Immature natural killer cell (primary cell): ENCODE data around the gene SLC6A7. TPM values are rescaled to one million over a fixed set of nuclear protein-coding genes. Genes with fewer than 3 reads are reported as not detected.

Experiments used
- DNase-seq, 3 donors: peaks; one replicate each; pipeline ENCODE4 v3.0.0; 2022; ENCODE audit warnings: mixed read lengths in 1 of 3
- H3K27ac Mint-ChIP-seq, 6 donors: one replicate each; pipeline ENCODE4 v1.8.0; 2020; ENCODE audit warnings: mixed read lengths in 6 of 6, mild to moderate bottlenecking in 5 of 6, inconsistent platforms in 4 of 6, moderate library complexity in 3 of 6
- H3K27me3 Mint-ChIP-seq, 3 donors: one replicate each; pipeline ENCODE4 v1.8.0; 2020 to 2021; ENCODE audit warnings: low read depth in 3 of 3, mild to moderate bottlenecking in 3 of 3, mixed read lengths in 3 of 3, moderate library complexity in 3 of 3, inconsistent platforms in 1 of 3
- H3K36me3 Mint-ChIP-seq, 3 donors: one replicate each; pipeline ENCODE4 v1.8.0; 2020; ENCODE audit warnings: mixed read lengths in 3 of 3, inconsistent platforms in 2 of 3, mild to moderate bottlenecking in 2 of 3
- H3K4me1 Mint-ChIP-seq, 2 donors: one replicate each; pipeline ENCODE4 v1.8.0; 2020; ENCODE audit warnings: inconsistent platforms in 2 of 2, mild to moderate bottlenecking in 2 of 2, mixed read lengths in 2 of 2, moderate library complexity in 1 of 2
- H3K4me3 Mint-ChIP-seq, 5 donors: one replicate each; pipeline ENCODE4 v1.8.0; 2020; ENCODE audit warnings: mild to moderate bottlenecking in 5 of 5, mixed read lengths in 5 of 5, inconsistent platforms in 3 of 5, moderate library complexity in 3 of 5
- H3K9me3 Mint-ChIP-seq, 6 donors: one replicate each; pipeline ENCODE4 v1.8.0; 2020; ENCODE audit warnings: mild to moderate bottlenecking in 6 of 6, mixed read lengths in 6 of 6, inconsistent platforms in 4 of 6, moderate library complexity in 3 of 6
- polyA plus RNA-seq, 3 donors: library from polyadenylated mRNA; unstranded; fragments of 300-500 nt; fragmentation: Illumina TruSeq; gene quantifications; one replicate each; pipeline ENCODE4 v1.2.3, GENCODE V29; 2021

The SLC6A7 gene
- polyA plus RNA-seq, 3 donors from 2014 or later = not detected

DNA sequence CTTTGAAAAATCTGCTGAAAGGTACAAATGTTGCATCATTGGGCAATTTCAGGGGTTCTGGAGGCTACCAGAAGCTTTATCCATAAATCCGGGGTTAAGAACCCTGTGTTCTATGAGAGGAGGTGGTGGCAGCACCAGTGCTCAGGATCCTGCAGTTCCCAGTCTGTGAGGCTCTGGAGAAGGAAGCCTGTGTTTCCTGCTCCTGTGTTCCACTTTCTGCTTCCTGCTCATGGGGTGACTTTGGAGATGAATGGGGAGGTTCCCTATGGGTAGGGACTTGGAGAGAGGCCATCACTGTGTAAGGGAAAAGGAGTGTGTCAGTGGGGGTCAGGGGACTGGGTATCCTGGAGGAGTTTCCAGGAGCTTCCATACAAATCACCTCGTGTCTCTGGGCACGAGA is 21.0 kb upstream of the SLC6A7 start:
- H3K9me3 Mint-ChIP-seq = no peaks in the 10 kb centered on the region
- H3K27me3 Mint-ChIP-seq = peaks cover 14 to 23% (median 18%) of the 10 kb centered on the region in 3 donors
- DNase-seq = no peak
- no peak overlapping the region for H3K27ac Mint-ChIP-seq
- no peak overlapping the region for H3K4me3 Mint-ChIP-seq
- peaks cover 0 to 6% (median 0%) of the 10 kb centered on the region in 3 donors for H3K36me3 Mint-ChIP-seq
- H3K4me1 Mint-ChIP-seq = no peaks in the 10 kb centered on the region

DNA sequence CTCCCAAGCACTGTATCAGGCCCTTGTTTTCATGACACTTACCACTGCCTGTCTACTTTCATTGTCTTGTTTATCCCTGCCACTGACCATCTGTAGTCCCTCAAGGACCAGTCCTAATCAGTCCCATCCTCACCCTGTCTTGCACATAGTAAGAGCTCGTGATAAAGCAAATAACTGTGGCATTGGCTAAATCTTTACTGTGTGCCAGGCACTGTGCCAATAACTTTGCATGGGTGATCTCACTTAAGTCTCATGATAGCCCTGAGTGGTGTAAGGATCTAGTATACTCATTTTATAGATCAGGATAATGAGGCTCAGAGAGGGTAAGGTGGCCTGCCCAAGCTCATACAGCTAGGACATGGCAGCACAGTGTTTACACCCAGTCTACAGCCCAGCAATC is 17.7 kb upstream of the SLC6A7 start:
- Mint-ChIP-seq H3K9me3 (no peaks in the 10 kb centered on the region), H3K27me3 (peaks cover 11 to 15% (median 12%) of the 10 kb centered on the region in 3 donors), H3K4me1 (no peaks in the 10 kb centered on the region), H3K27ac (no peak overlapping the region), H3K36me3 (no peaks in the 10 kb centered on the region), H3K4me3 (no peak overlapping the region)
- DNase-seq = no peak

DNA sequence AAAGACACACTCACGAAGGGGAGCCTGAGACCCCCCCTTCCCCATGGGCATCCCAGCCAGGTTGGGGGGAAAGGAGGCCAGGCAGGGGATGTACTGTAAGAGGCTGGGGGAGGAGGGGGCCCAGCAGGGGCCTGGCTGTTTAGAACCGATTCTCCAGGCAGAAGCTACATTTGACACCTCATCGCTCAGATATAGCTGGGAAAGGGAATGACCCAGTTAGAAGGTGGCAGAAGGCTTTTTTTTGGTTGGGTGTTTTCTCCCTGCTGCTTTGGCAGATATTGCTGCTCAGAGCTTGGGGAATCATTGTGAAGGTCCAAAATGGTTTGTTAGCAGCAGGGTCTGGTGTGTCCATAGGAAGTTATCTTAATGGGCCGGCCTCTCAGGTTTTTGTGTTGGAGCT is 17.3 kb upstream of the SLC6A7 start:
- Mint-ChIP-seq H3K27me3 (peaks cover 8 to 13% (median 12%) of the 10 kb centered on the region in 3 donors), H3K36me3 (no peaks in the 10 kb centered on the region), H3K4me1 (no peaks in the 10 kb centered on the region), H3K27ac (no peak overlapping the region), H3K4me3 (no peak overlapping the region), H3K9me3 (no peaks in the 10 kb centered on the region)
- no peak for DNase-seq

DNA sequence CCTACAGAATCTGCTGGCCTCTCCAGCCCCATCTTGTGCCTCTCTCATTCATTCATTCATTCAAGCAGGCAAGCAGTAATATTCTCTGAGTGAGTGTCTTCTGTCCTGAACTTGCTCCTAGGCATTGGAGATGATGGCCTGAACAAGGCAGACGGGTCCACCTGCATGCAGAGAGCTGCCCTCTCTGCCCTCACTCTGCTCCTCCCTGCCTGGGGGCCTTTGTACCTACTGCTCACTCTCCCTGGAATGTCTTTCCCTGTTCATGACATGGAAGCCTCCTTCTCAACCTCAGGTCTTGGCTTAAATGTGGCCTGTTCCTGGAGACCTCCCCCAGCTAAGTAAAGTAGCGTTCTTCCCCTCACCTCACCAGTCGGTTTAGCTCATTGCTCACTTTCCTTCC is 16.7 kb upstream of the SLC6A7 start:
- Mint-ChIP-seq H3K36me3 (no peaks in the 10 kb centered on the region), H3K4me1 (no peaks in the 10 kb centered on the region), H3K27me3 (peaks cover 8 to 12% (median 11%) of the 10 kb centered on the region in 3 donors), H3K4me3 (no peak overlapping the region), H3K27ac (no peak overlapping the region), H3K9me3 (no peaks in the 10 kb centered on the region)
- no peak for DNase-seq

DNA sequence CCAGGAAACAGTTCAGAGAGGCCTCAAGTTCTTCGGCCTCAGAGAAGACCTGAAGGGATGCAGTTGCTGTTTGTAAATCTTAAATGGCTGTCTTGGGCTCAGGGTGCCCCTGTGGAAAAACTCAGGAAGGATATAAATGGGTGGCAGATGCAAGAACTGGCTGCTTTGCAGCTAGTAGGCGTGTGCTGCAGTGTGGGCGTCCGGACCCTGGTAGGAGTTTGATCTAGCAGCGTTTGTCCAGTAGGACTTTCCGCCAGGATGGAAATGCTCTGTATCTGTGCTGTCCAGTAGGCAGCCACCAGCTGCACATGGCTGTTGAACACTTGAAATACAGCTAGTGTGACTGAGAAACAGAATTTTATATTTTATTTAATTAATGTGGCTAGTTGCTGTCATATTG is 15.6 kb upstream of the SLC6A7 start:
- DNase-seq = no peak
- H3K27me3 Mint-ChIP-seq = peaks cover 4 to 11% (median 9%) of the 10 kb centered on the region in 3 donors
- no peaks in the 10 kb centered on the region for H3K4me1 Mint-ChIP-seq
- H3K27ac Mint-ChIP-seq = no peak overlapping the region
- no peaks in the 10 kb centered on the region for H3K9me3 Mint-ChIP-seq
- H3K4me3 Mint-ChIP-seq = no peak overlapping the region
- no peaks in the 10 kb centered on the region for H3K36me3 Mint-ChIP-seq

DNA sequence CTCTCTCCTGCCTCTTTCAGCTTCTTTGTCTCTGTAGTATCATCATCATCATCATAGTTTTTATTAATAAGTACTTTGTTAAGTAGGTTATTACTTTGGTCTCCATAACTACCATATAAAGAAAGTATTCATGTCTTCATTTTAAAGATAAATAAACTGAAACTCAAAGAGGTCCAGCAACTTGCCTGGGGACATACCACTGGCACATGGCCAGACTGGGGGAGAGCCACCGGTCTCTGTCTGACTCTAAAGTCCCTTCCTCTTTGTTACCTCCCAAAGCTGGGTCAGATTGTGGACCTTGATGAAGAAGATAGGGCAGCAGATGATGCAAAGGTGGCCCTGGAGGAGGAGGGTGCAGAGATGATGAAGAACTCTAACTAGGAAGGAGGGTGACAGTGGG is 14.8 kb upstream of the SLC6A7 start:
- Mint-ChIP-seq H3K4me1 (no peaks in the 10 kb centered on the region), H3K4me3 (no peak overlapping the region), H3K27ac (no peak overlapping the region), H3K36me3 (no peaks in the 10 kb centered on the region), H3K9me3 (no peaks in the 10 kb centered on the region), H3K27me3 (peaks cover 2 to 9% (median 9%) of the 10 kb centered on the region in 3 donors)
- no peak for DNase-seq

DNA sequence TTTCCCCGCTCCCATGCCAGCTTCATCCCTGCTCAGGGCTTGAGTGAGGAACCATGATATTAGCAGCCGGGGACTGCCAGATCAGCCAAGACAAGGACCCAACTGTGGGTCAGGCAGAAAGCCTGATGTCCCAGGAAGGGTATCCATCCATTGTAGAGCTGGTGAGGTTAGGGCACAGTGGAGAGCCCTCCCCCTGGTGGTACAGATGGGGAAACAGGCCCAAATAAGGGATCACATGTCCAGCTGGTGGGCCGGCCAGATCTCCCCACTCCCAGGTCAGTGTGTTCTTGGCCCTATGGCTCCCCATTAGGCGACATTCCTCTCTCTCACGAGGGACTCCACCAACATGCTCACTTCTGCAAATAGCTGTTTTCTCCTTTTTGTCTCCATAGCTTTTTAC is 14.3 kb upstream of the SLC6A7 start:
- no peaks in the 10 kb centered on the region for H3K36me3 Mint-ChIP-seq

DNA sequence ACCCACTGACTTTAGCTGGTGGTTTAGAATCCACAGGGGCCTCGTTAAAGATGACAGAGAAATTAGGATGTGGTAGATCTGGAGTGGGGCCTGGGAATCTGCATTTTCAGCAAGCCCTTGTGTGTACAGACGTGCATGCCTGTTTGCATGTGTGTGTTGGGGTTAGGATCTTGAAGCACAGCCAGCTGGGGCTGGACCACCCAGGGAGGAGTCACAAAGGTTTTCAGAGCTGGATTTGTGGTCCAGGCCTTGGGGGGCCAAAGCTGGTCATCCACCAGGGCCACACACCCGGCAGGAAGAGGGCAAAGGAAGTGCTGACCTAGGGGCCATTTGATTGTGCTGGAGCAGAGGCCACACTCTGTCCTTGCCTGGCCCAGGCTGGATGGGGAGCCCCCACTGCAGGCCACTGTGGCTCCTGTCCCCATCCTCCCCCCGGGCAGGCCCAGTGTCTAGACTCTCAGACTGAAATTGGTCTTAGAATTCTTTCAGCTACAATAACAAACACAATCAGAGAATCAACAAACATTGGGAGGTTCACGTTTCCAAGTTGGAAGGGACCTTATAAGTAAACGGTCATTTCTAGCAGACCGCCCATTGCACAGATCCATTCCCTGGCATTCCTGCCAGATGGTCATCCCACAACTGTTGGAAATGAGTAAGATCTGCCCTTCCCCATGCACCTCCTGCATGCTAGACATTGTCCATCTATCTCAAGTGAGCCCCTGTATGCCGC is 13.0 kb upstream of the SLC6A7 start:
- no peak overlapping the region for H3K27ac Mint-ChIP-seq
- H3K9me3 Mint-ChIP-seq = no peaks in the 10 kb centered on the region
- H3K4me3 Mint-ChIP-seq = no peak overlapping the region
- H3K36me3 Mint-ChIP-seq = no peaks in the 10 kb centered on the region
- peaks cover 2 to 9% (median 6%) of the 10 kb centered on the region in 3 donors for H3K27me3 Mint-ChIP-seq
- no peaks in the 10 kb centered on the region for H3K4me1 Mint-ChIP-seq
- no peak for DNase-seq

More for the DNA sequence above, 14.3 kb upstream of the SLC6A7 start:
- DNase-seq = no peak
- no peak overlapping the region for H3K4me3 Mint-ChIP-seq
- no peaks in the 10 kb centered on the region for H3K9me3 Mint-ChIP-seq
- no peaks in the 10 kb centered on the region for H3K4me1 Mint-ChIP-seq
- H3K27ac Mint-ChIP-seq = no peak overlapping the region
- H3K27me3 Mint-ChIP-seq = peaks cover 2 to 9% (median 6%) of the 10 kb centered on the region in 3 donors

DNA sequence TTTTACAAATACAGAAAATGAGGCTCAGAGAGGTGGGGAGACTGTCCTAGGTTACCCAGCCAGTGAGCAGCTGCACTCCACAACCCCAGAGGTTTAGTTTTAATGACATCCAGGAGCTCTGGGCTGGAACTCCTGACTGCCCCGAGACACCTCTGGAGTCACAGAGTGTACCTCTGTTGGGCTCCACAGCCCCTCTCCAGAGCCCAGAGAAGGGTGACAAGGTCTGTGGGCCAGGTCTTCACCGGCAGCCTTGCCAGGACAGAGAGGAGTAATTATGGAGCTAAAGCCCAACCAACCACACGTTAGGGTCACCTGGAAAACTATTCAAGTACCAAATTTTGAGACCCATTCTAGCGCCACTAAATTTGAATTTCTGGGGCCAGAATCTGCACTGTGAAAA is 12.1 kb upstream of the SLC6A7 start:
- H3K27me3 Mint-ChIP-seq = peaks cover 0 to 9% (median 6%) of the 10 kb centered on the region in 3 donors
- H3K9me3 Mint-ChIP-seq = no peaks in the 10 kb centered on the region
- no peaks in the 10 kb centered on the region for H3K36me3 Mint-ChIP-seq
- no peak for DNase-seq
- no peak overlapping the region for H3K27ac Mint-ChIP-seq
- H3K4me1 Mint-ChIP-seq = no peaks in the 10 kb centered on the region
- no peak overlapping the region for H3K4me3 Mint-ChIP-seq

DNA sequence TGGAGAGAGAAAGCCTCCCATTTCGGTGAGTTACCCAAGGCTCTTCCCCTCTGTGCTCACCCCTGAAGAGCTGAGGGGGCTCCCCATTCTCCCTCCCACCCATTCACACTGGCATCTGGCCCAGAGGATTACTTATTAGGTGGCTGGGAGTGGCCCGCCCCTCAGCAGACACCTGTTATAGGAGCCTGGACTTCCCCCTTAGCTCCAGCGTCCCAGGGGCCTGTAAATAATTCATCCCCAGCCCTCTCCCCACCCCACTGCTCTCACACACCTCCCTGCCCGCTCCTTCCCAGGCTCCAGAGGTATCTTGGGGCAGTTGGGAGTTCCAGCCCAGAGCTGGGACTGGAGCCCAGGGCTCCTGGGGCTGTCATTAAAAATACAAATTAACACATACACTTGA is 11.6 kb upstream of the SLC6A7 start:
- peaks cover 2 to 9% (median 5%) of the 10 kb centered on the region in 3 donors for H3K27me3 Mint-ChIP-seq
- no peaks in the 10 kb centered on the region for H3K4me1 Mint-ChIP-seq
- no peaks in the 10 kb centered on the region for H3K9me3 Mint-ChIP-seq

DNA sequence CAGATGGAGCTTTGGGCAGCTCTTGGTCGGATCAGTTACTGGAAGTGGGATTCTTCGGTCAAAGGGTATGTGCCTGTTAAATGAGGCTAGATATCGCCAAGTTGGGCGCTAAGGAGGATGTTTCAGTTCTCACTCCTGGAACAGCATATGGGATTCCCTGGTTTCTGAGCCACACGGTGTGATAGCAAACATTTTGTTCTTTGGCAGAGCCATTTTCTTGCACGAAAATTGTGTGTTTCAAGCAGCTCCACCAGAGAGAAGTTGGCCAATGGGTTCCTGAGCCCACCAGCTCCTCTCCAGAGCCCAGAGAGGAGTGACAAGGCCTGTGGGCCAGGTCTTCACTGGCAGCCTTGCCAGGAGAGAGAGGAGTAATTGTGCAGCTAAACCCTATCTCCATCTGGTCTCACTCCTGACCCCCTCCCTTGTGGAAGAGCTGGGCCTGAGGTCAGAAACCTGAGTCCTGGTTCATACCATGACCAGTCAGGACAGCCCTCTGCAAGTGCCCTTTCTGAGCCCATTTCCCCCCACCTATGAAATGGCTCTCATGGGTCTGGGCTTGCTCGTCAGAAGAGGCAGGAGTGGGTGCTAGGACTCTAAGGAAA is 10.7 kb upstream of the SLC6A7 start:
- Mint-ChIP-seq H3K9me3 (no peaks in the 10 kb centered on the region), H3K27me3 (peaks cover 2 to 5% (median 2%) of the 10 kb centered on the region in 3 donors), H3K27ac (peak overlapping the region in 1 of 6 donors; percentile 38)

More for the DNA sequence above, 11.6 kb upstream of the SLC6A7 start:
- H3K4me3 Mint-ChIP-seq = no peak overlapping the region
- no peak for DNase-seq
- no peak overlapping the region for H3K27ac Mint-ChIP-seq
- no peaks in the 10 kb centered on the region for H3K36me3 Mint-ChIP-seq

DNA sequence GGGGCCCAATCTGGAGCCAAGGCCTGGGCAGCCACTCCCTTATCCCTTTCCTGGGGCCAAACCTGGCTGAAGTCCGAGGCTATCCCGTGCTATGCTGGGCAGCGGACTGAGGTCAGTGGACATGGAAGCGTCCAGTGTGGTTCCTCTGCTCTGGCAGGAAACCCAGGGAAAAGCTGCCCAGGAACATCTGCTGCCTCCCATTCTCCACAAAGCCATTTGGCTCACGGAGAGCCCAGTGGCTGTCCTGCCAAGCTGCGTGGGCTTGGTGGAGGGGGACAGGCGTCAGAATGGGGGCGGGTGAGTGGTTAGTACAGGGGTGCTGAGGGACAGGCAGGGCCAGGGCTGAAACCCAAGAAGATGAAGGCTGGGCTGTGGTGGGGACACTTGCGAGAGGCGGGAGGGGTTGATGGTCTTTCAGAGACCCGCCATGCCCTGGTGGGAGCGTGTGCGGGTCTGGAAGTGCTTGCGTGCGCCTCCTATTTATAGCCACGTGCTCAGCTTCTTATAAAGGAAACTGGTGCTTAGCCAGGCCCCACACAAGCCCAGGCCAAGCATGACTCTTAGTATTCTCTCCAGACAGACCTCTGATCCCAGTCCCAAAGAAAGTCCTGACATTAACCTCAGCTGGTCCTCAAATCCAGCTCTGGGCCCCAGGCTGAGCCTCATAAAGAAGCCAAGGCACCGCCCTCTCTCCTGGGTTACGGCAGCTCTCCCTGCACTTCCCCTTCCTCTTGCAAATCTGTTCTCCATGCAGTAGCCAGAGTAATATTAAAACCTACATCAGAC is 9.4 kb upstream of the SLC6A7 start:
- H3K27me3 Mint-ChIP-seq = peaks cover 1 to 5% (median 2%) of the 10 kb centered on the region in 3 donors
- no peak overlapping the region for H3K27ac Mint-ChIP-seq
- H3K4me3 Mint-ChIP-seq = no peak overlapping the region
- no peaks in the 10 kb centered on the region for H3K4me1 Mint-ChIP-seq
- no peak for DNase-seq
- no peaks in the 10 kb centered on the region for H3K36me3 Mint-ChIP-seq
- H3K9me3 Mint-ChIP-seq = no peaks in the 10 kb centered on the region

More for the DNA sequence above, 10.7 kb upstream of the SLC6A7 start:
- DNase-seq = no peak
- Mint-ChIP-seq H3K4me3 (no peak overlapping the region), H3K36me3 (no peaks in the 10 kb centered on the region), H3K4me1 (no peaks in the 10 kb centered on the region)

DNA sequence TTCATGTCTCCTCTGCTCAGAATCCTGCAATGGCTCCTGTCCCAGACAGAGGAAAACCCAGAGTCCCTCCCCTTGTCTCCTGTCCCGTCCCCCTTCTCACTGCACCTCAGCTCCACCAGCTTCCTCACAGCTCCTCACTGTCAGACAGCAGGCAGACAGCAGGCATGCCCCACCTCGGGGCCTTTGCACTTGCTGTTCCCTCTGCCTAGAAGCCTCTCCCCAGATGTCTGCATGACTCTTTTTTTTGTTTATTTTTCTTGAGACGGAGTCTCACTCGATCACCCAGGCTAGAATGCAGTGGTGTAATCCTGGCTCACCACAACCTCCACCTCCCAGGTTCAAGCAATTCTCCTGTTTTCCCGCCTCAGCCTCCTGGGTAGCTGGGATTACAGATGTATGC is 8.8 kb upstream of the SLC6A7 start:
- no peaks in the 10 kb centered on the region for H3K4me1 Mint-ChIP-seq
- peaks cover 0 to 5% (median 1%) of the 10 kb centered on the region in 3 donors for H3K27me3 Mint-ChIP-seq
- H3K9me3 Mint-ChIP-seq = no peaks in the 10 kb centered on the region
- H3K27ac Mint-ChIP-seq = peak overlapping the region in 1 of 6 donors; percentile 22
- no peaks in the 10 kb centered on the region for H3K36me3 Mint-ChIP-seq
- DNase-seq = no peak
- no peak overlapping the region for H3K4me3 Mint-ChIP-seq
